ENCODE results near the gene RCOR2.
"Not testable (repeated sequence)": the region's sequence is repeated elsewhere in the genome, so short reads cannot be mapped to it uniquely, and the experiment has no call there.

The RCOR2 gene

DNA sequence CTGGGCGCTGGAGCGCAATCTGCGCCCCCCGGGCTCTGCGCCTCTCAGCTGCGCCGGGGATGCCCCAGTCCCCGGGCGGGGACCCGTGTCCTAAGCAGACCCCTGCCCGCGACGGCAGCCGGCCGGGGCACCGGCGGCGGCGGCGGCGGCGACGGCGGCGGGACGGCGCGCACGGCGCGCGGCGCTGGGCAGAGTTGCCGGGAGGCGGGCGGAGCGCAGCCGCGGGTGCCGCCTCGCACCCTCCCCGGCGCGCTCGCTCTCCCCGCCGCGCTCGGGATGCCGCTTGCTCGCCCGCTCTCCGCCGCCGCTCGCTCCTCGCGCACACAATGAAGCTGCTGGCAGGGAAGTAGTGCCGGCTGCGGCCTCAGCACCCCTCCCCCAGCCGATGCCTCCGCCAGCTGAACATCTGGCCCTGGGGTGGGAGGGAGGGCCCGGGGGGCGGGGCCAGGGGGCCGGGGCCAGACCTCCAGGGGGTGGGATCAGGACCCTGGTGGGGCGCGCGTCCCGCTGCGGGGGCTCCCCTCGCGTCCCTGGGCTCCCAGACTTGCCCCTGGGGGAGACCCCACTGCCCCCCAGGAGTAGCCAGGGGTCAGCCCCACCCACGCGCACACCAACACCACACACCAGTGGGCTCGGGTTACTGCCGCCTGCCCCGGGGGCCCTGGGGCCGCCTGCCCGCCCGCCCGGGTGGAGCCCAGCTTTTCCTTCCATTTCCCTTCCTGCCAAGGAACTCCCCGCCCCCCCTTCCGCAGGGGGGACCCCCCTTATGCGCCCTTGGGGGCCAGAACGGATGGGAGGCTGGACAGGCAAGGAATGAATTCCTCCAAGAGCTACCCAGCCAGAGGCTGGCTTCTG lies at the start of gene RCOR2:
RCOR2 (minus strand) TSS at position 328 of the 855 bp plus-strand sequence. CDS start 708 bp downstream, outside the sequence.
- peak; percentile 67 for DNase-seq

GRCh38 chr11:63966444-63966843 lies 49.5 kb upstream of the RCOR2 start:
- no peak for DNase-seq

DNA sequence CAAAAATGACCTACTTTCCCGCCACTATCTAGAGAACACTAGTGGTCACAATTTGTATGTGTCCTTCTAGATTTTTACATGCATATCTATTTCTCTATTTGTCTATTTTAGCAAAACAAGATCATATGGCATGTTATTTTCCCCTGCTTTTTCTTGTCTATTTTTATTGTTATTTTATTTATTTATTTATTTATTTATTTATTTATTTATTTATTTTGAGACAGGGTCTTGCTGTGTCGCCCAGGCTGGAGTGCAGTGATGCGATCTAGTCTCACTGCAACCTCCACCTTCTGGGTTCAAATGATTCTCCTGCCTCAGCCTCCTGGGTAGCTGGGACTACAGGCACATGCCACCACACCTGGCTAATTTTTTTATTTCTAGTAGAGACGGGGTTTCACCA lies 46.9 kb upstream of the RCOR2 start:
- not testable (repeated sequence) for DNase-seq

GRCh38 chr11:63961608-63962412 lies 44.8 kb upstream of the RCOR2 start:
- DNase-seq, result peak; percentile 49

- no peak for DNase-seq
These were observed 41.0 kb upstream of the RCOR2 start for GRCh38 chr11:63958008-63958407.

DNA sequence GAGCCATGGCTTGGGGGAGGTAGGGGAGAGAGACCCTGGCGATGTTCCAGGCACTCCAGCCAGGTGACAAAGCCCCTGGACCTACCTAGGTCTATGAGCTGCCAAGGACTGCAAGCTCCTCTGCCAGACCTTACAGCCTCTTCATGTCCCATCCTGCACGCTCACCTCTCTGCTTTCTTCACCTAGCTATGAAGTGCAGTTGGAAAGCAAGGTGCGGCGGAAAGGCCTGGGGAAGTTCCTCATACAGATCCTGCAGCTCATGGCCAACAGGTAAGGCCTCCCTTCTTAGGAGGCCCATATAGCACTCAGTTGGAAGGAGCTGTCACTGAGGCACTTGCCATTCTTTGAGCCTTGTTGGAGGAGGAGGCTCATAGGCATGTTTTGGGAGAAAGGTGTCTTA lies 35.6 kb upstream of the RCOR2 start:
- no peak for DNase-seq

DNA sequence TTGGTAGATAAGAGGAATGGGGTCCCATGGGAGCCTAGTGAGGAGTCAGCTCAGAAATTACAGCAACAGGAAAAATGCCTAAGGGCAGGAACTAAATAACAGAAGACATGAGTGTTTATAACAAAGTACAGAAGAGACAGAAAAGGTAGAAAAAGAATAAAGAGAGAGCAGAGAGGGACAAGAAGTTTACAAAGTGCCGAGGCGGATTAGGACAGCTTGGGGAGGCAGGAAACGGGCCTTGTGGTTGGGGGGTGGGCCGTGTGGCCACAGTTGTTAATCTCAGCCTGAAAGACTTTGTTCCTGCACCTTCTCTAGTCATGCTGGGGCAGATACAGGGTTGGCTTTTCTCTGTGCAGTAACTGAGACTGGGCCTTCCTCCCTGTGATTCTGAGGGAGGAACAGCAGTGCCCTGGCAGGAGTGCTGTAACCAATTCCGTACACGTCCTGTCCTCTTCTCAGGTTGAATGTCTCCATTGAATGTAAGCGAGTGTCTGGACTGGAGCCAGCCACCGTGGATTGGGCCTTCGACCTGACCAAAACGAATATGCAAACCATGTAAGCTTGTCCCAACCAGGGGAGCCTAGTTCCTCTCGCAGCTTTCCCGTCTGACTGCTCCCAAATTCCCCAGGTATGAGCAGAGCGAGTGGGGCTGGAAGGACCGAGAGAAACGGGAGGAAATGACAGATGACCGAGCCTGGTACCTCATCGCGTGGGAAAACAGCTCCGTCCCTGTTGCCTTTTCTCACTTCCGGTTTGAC lies 35.0 kb upstream of the RCOR2 start:
- DNase-seq, result no peak

- peak; percentile 35 for DNase-seq
These were observed 28.7 kb upstream of the RCOR2 start for GRCh38 chr11:63945477-63946163.

DNA sequence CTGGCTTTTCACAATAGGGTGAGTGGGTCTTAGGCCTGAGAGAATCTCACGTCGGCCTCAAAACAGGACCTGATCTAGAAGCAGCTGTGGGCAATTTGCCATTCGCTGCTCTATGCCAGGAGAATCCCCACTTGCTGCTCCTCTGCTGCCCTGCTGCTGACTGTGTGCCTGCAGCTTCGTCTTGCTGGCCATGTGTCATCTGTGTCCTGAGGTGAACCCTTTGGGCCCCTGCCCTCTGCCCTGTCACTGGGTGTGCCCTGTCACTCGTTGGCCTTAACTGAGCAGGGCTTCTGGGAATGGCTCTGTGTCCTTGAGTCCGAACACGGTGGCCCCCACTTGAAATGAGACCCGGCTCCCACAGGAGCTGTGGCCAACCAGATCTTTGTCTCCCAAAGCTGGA lies 28.0 kb upstream of the RCOR2 start:
- no peak for DNase-seq

- no peak for DNase-seq
These were observed 25.8 kb upstream of the RCOR2 start for GRCh38 chr11:63942803-63943202.

DNA sequence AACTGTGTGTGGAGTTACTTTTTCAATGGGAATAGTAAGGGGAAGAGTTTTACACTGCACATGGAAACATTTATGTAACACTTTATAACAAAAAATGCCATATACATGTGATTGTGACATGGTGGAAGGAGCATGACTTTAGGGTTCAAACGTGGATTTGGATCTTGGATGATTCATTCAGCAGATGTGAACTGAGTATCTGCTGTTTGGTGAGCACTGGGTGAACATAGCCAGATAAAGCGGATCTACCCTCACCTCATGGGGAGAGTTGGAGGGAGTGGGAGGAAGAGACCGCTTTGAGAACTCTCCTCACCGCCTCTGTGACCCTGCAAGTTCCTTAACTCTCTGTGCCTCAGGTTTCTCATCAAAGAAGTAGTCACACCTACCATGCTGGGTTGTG lies 24.9 kb upstream of the RCOR2 start:
- no peak for DNase-seq

DNA sequence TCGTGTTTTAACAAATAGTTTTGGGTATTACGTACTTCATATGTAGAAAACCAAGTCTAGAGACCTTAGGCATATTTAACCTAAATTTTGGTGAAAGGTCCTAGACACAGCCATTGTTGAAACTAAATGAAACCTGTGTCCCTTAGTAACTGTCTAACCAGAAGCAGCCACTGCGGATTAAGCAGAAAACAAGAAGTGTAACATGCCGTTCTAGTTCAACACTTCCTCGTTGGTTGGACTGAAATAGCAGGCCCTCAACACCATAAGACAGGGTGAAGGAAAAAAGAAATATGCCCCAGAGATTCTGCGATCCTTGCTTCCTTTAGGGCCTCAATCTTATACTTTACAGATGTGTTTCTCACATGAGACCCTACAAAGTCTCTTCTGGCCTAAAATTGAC lies 23.8 kb upstream of the RCOR2 start:
- DNase-seq, result no peak

DNA sequence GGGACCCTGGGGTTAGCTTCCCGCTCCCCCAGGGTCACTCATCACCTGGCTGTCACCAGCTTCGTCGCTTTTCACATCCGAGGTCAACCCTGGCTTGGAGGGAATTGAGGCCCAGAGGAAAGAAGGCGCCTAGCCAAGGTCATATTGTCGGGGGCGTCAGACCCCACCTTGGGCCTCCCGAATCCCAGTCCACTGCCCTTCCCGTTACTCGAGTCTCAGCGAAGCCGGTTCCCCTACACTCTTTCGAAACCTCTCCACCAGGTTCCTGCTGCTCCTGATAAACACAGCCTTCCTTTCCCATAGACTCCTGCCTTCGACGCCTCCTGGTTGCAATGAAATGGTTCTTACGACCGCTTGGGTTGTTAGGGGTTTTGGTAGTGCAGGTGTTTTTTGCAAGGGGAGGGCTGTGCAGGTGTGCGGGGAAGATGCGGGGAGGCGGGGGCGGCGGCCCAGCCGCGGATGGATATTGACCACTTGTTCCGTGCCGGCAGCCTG lies 22.5 kb upstream of the RCOR2 start:
- DNase-seq, result no peak

GRCh38 chr11:63938479-63939396 lies 21.8 kb upstream of the RCOR2 start, which contains the start of gene NAA40:
Gene NAA40 (plus strand): TSS chr11:63939002. CDS start chr11:63939097, 95 bp downstream.
- DNase-seq, result peak; percentile 94

DNA sequence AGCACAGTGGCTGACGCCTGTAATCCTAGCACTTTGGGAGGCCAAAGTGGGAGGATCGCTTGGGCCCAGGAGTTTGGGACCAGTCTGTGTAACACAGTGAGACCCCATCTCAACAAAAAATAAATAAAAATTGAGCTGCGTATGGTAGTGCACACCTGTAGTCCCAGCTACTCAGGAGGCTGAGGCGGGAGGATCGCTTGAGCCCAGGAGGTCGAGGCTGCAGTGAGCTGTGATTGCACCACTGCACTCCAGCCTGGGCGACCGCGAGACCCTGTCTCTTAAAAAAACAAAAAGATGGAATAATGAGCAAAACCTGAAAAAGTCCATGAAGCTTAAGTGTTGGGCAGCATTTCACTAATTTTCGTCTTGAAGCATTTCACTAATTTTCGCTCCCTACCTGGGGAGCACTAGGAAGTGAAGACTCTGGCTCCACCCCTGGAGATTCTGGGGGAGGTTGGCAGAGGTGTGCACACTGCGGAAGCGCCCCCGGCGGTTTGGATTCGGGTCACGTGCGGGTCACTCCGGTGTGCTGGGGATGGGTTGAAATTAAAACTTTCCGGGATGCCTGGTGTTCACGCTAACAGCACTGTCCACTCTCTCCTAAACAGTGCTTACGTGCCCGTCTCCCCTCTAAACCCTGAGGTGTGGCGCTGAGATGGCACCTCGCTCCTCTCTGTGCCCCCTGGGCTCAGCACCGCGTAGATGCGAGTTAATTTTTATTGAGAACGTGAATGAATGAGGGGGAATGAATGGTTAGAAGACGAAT lies 20.9 kb upstream of the RCOR2 start:
- DNase-seq, result no peak

DNA sequence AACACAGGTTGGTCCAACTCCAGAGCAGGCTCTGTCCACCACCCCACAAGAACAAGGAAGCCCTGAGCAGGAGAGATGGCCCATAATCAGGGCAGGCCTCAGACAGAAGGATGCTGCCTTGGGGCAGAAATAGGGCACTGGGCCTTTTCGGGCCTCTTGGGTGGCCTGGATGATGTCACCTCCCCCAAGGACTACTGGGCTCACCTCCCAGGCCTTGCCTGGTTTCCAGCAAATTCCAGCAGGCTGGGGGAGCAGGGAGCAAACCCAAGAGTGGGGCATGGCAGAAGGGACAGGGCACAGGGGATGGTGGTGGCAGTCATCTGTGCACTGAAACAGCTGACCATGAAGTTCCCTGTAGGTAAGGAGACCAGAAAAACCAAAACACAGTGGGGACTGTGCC lies 16.5 kb upstream of the RCOR2 start:
- no peak for DNase-seq

DNA sequence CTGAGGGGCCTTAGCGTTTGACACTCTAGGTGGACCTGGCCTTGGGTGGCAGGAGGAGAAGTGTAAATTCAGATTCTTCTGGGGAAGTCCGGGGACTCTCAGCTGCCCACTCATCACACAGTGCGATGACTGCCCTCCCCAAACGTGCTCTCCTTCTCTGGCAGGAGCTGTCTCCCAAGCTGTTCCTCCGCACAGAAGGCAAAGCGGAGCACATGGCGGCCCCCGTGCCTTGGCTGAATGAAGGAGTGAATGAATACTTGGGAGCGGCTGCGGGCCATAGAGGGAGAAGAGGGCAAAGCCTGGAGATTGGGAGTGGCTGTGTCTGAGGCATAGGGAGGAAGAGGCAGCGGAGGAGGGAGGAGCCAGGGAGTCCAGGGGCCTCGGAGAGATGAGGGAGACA lies 14.9 kb upstream of the RCOR2 start:
- no peak for DNase-seq

DNA sequence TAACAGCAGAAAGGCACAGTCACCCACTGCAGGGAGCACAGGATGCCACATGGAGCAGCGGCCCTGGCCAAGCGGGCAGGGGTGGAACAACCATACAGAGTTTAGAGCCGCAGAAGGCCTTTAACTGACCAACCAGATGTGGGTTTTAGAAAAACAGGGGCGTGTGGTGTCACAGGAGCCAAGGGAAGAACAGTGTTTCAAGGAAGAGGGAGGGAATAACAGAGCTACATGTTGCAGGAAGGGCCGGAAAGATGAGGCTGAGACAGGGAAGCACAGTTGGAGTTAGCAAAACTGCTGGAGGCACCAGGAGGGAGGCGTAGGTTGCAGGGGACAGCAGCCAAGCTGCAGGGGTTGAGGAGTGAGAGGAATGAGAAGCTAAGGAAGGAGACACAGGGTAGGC lies 14.1 kb upstream of the RCOR2 start:
- DNase-seq, result no peak

- no peak for DNase-seq
These were observed 12.7 kb upstream of the RCOR2 start for GRCh38 chr11:63929616-63930015.

DNA sequence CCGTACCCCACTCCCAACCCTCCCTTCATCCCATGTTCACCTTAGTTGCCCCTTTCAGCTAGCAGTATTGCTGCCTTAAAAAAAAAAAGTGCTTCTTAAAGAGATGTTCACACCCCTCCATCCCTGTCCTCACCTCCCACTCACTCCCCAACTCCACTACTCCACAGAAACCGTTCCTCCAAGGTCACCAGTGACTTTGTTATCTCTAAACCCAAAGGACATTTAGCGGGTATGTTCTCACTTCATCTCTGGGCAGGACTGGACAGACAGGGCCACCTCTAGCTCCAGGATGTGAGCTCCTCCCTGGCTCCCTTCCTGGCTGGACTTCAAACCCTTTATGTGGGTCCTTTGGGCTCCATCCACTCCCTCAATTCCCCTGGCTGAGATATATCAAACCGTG lies 6.4 kb upstream of the RCOR2 start:
- no peak for DNase-seq
